ENCODE data around the gene PCDHGA2.

- no peak for TF ChIP-seq CTCF (conservative IDR thresholded peaks at IDR 0.05; ENCODE audit: low read depth in 2 of 2)
- TF ChIP-seq REST (IDR thresholded peaks at IDR 0.05; ENCODE audit: unreplicated experiment), result no peak
- no peak for TF ChIP-seq EZH2 (IDR thresholded peaks at IDR 0.05; ENCODE audit: low read depth, unreplicated experiment)
- no peak for TF ChIP-seq POLR2AphosphoS5 (IDR thresholded peaks at IDR 0.05; ENCODE audit: low read depth)
- no peak for TF ChIP-seq EZH2phosphoT487 (IDR thresholded peaks at IDR 0.05; ENCODE audit: unreplicated experiment)
- TF ChIP-seq CREB1 (CRISPR knock-in tag; IDR thresholded peaks at IDR 0.05; ENCODE audit: low read depth), result no peak
- TF ChIP-seq ZNF331 (CRISPR knock-in tag; IDR thresholded peaks at IDR 0.05; ENCODE audit: low read depth), result no peak
These were observed 50.8 kb downstream of the PCDHGA2 start for GRCh38 chr5:141389153-141390042.

All from GM23338 (cell line).